OCI-LY1 (cell line): Measurements from ENCODE around the gene MYH7.

Source experiments
- H2AFZ ChIP-seq: fragments of 200-600 bp; sonication (generic), shearing (Covaris generic); 2 replicates; pipeline ENCODE4 v1.6.0; 2014; ENCODE audit warnings: antibody characterized with exemption, mild to moderate bottlenecking, low read length
- H3F3A ChIP-seq: fragments of 200-600 bp; sonication (generic), shearing (Covaris generic); 2 replicates; pipeline ENCODE4 v1.6.0; 2014; ENCODE audit warnings: mild to moderate bottlenecking, antibody characterized with exemption, low read length, moderate library complexity; ENCODE audit not compliant: insufficient read depth
- H3K27ac ChIP-seq: fragments of 200-600 bp; sonication (generic); 2 replicates; pipeline ENCODE4 v1.5.1; 2014; ENCODE audit warnings: low read length, mixed run types, mild to moderate bottlenecking, low read depth; ENCODE audit not compliant: poor library complexity, severe bottlenecking
- H3K27me3 ChIP-seq: fragments of 200-600 bp; sonication (generic); 2 replicates; pipeline ENCODE4 v1.6.0; 2014; ENCODE audit warnings: antibody characterized with exemption, mild to moderate bottlenecking, low read length, moderate library complexity; ENCODE audit not compliant: insufficient read depth
- H3K36me3 ChIP-seq: fragments of 200-600 bp; sonication (generic); 2 replicates; pipeline ENCODE4 v1.6.1; 2014; ENCODE audit warnings: mild to moderate bottlenecking, antibody characterized with exemption, low read length, moderate library complexity, mixed read lengths; ENCODE audit not compliant: insufficient read depth
- H3K4me1 ChIP-seq: fragments of 200-600 bp; sonication (generic); 2 replicates; pipeline ENCODE4 v1.5.1; 2014; ENCODE audit warnings: mild to moderate bottlenecking, low read length, moderate library complexity; ENCODE audit not compliant: insufficient read depth, severe bottlenecking
- H3K4me2 ChIP-seq: fragments of 200-600 bp; sonication (generic), shearing (Covaris generic); 2 replicates; pipeline ENCODE4 v1.6.1; 2014; ENCODE audit warnings: low read length
- H3K4me3 ChIP-seq: fragments of 200-600 bp; sonication (generic); 2 replicates; pipeline ENCODE4 v1.5.1; 2014; ENCODE audit warnings: low read length, low read depth, mild to moderate bottlenecking, mixed read lengths; ENCODE audit not compliant: poor library complexity, severe bottlenecking
- H3K79me2 ChIP-seq: fragments of 200-600 bp; shearing (Covaris generic); 2 replicates; pipeline ENCODE4 v1.6.1; 2016; ENCODE audit warnings: mixed run types, low read length, mixed read lengths; ENCODE audit not compliant: insufficient read depth
- H3K9ac ChIP-seq: fragments of 200-600 bp; sonication (generic), shearing (Covaris generic); 2 replicates; pipeline ENCODE4 v1.6.1; 2014; ENCODE audit warnings: mild to moderate bottlenecking, low read length, mixed read lengths
- H3K9me2 ChIP-seq: fragments of 200-600 bp; sonication (generic), shearing (Covaris generic); 2 replicates; pipeline ENCODE4 v1.6.1; 2014; ENCODE audit warnings: low read depth, mild to moderate bottlenecking, low read length, mixed read lengths
- H3K9me3 ChIP-seq: fragments of 200-600 bp; shearing (Covaris generic); 2 replicates; pipeline ENCODE4 v1.6.1; 2014; ENCODE audit warnings: low read length, mixed read lengths
- H4K20me1 ChIP-seq: fragments of 200-600 bp; sonication (generic), shearing (Covaris generic); 2 replicates; pipeline ENCODE4 v1.6.0; 2016; ENCODE audit warnings: mild to moderate bottlenecking, low read length; ENCODE audit not compliant: insufficient read depth
- EZH2 ChIP-seq: fragments of 200-600 bp; sonication (generic), shearing (Covaris generic); IDR thresholded peaks from 2 replicates; pipeline ENCODE4 v1.8.0; 2017; ENCODE audit warnings: borderline replicate concordance, mixed run types, mild to moderate bottlenecking, antibody characterized with exemption, low read length, moderate library complexity, mixed read lengths
- TF ChIP-seq, protein P1 (sequence below): fragments of 200-600 bp; sonication (generic), shearing (Covaris generic); IDR thresholded peaks from 2 replicates; pipeline ENCODE4 v1.5.1; 2017; ENCODE audit warnings: mild to moderate bottlenecking, antibody characterized with exemption, low read length, moderate library complexity, mixed read lengths

The MYH7 gene

GRCh38 chr14:23379366-23380196 is 55.9 kb downstream of the MYH7 start:
- no peak overlapping the region for H3K4me2 ChIP-seq
- H3K4me1 ChIP-seq, result no peaks in the 10 kb centered on the region
- H3K79me2 ChIP-seq, result no peaks in the 10 kb centered on the region
- no peak overlapping the region for H3K27ac ChIP-seq
- no peaks in the 10 kb centered on the region for H3F3A ChIP-seq
- TF ChIP-seq, protein P1, sequence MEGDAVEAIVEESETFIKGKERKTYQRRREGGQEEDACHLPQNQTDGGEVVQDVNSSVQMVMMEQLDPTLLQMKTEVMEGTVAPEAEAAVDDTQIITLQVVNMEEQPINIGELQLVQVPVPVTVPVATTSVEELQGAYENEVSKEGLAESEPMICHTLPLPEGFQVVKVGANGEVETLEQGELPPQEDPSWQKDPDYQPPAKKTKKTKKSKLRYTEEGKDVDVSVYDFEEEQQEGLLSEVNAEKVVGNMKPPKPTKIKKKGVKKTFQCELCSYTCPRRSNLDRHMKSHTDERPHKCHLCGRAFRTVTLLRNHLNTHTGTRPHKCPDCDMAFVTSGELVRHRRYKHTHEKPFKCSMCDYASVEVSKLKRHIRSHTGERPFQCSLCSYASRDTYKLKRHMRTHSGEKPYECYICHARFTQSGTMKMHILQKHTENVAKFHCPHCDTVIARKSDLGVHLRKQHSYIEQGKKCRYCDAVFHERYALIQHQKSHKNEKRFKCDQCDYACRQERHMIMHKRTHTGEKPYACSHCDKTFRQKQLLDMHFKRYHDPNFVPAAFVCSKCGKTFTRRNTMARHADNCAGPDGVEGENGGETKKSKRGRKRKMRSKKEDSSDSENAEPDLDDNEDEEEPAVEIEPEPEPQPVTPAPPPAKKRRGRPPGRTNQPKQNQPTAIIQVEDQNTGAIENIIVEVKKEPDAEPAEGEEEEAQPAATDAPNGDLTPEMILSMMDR, result peak; percentile 92
- TF ChIP-seq EZH2, result no peak
- H3K4me3 ChIP-seq, result no peak overlapping the region
- peaks cover 3% of the 10 kb centered on the region; the same call in 1 of the 2 replicates for H3K27me3 ChIP-seq
- no peaks in the 10 kb centered on the region for H4K20me1 ChIP-seq
- H2AFZ ChIP-seq, result no peak overlapping the region
- no peaks in the 10 kb centered on the region for H3K9me3 ChIP-seq
- no peak overlapping the region for H3K9ac ChIP-seq
- no peaks in the 10 kb centered on the region for H3K9me2 ChIP-seq
- no peaks in the 10 kb centered on the region for H3K36me3 ChIP-seq

- Histone ChIP-seq H3K4me1 (no peaks in the 10 kb centered on the region), H3F3A (no peaks in the 10 kb centered on the region), H3K4me3 (no peak overlapping the region), H3K9me3 (no peaks in the 10 kb centered on the region), H3K9ac (no peak overlapping the region), H3K27me3 (peaks cover 3% of the 10 kb centered on the region; the same call in 1 of the 2 replicates), H3K9me2 (no peaks in the 10 kb centered on the region), H2AFZ (no peak overlapping the region), H3K36me3 (no peaks in the 10 kb centered on the region), H3K4me2 (no peak overlapping the region), H3K27ac (no peak overlapping the region), H4K20me1 (no peaks in the 10 kb centered on the region), H3K79me2 (no peaks in the 10 kb centered on the region)
- no peak for TF ChIP-seq EZH2
- TF ChIP-seq, protein P1, result no peak
These were observed 56.7 kb downstream of the MYH7 start for GRCh38 chr14:23378612-23379220.

- no peaks in the 10 kb centered on the region for H3K4me1 ChIP-seq
- no peak overlapping the region for H2AFZ ChIP-seq
- H3K4me3 ChIP-seq, result no peak overlapping the region
- TF ChIP-seq, protein P1, result no peak
- TF ChIP-seq EZH2, result no peak
- H3K79me2 ChIP-seq, result no peaks in the 10 kb centered on the region
- H3K36me3 ChIP-seq, result no peaks in the 10 kb centered on the region
- no peaks in the 10 kb centered on the region for H3F3A ChIP-seq
- peaks cover 3% of the 10 kb centered on the region; the same call in 1 of the 2 replicates for H3K27me3 ChIP-seq
- H3K27ac ChIP-seq, result no peak overlapping the region
- no peaks in the 10 kb centered on the region for H4K20me1 ChIP-seq
- no peak overlapping the region for H3K9ac ChIP-seq
- H3K4me2 ChIP-seq, result no peak overlapping the region
- H3K9me3 ChIP-seq, result no peaks in the 10 kb centered on the region
- no peaks in the 10 kb centered on the region for H3K9me2 ChIP-seq
These were observed 57.6 kb downstream of the MYH7 start for GRCh38 chr14:23377573-23378563.
